GM12892 (cell line): ENCODE data around the gene TMEM131.

Experiments
- POLR2A ChIP-seq: IDR thresholded peaks from 2 replicates; pipeline ENCODE4 v1.6.1; 2011; ENCODE audit warnings: low read depth, low read length, control low read depth
- POLR2AphosphoS5 ChIP-seq: IDR thresholded peaks from 2 replicates; pipeline ENCODE4 v1.6.1; 2011; ENCODE audit warnings: low read depth, low read length, control low read depth
- TAF1 ChIP-seq: IDR thresholded peaks from 2 replicates; pipeline ENCODE4 v1.6.1; 2011; ENCODE audit warnings: low read depth, mild to moderate bottlenecking, control low read depth, low read length, borderline replicate concordance

GRCh38 chr2:97734061-97735051 lies 261.4 kb downstream of the TMEM131 start:
- TF ChIP-seq TAF1 = no peak
- TF ChIP-seq POLR2A = no peak
- TF ChIP-seq POLR2AphosphoS5 = no peak
